ENCODE measurements around the gene UACA. TPM values are rescaled to one million over a fixed set of nuclear protein-coding genes. Genes with fewer than 3 reads are reported as not detected.
"Not testable (repeated sequence)": the region's sequence is repeated elsewhere in the genome, so short reads cannot be mapped to it uniquely, and the experiment has no call there.

Gene UACA
- total RNA-seq, 2 donors from 2014 or later, result 22.4 to 27.2 TPM

DNA sequence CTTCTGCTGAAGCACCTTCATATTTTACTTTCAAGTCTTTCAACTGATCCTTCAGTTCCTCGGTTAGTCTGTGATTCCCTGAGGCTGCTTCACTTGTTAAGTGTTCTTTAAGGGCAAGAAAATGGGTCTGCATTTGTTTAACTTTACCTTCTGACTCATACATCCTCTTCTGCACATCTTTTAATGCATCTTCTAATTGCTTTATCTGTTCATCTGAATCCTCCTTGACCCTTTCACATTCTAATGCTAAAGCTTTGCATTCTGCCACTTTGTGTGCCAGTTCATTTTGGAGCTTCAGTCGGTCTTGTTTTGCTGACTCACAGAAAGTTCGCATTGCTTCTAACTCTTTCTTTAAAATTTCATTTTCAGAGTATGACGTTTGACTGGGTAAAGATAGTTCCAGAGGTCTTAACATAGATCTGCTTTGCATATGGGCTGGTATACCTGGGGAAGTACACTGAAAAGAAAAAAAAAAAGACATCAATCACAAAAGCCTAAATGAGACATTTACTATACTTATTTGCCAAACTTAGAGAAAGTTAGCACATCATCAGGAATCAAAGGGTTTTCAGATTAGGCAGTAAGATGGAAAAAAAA, 94.3 kb downstream of the UACA start:
- WGBS, 2 donors, result 84 to 86% methylated on average over 4 of the region's 4 CpGs
- no peaks in the 10 kb centered on the region for H3K9me3 ChIP-seq
- TF ChIP-seq CTCF (IDR thresholded peaks at IDR 0.05) (no peak), POLR2A (IDR thresholded peaks at IDR 0.05) (no peak)
- H3K4me3 ChIP-seq, result no peak overlapping the region
- H3K36me3 ChIP-seq (replicated peaks in 1 of 2; ENCODE audit: insufficient read depth in 1 of 2, low read depth in 2 of 2), result peaks cover 0 to 7% of the 10 kb centered on the region in 2 donors
- no peak for ATAC-seq
- peaks cover 6% of the 10 kb centered on the region for H3K4me1 ChIP-seq
- DNase-seq, result no peak
- intact Hi-C loops (cut with DNase I), result no loop called here
- no peak overlapping the region for H3K27ac ChIP-seq
- H3K27me3 ChIP-seq, result no peaks in the 10 kb centered on the region

GRCh38 chr15:70665599-70665998, 97.8 kb downstream of the UACA start:
- H3K36me3 ChIP-seq (replicated peaks in 1 of 2; ENCODE audit: insufficient read depth in 1 of 2, low read depth in 2 of 2), result peaks cover 0 to 7% of the 10 kb centered on the region in 2 donors
- H3K27ac ChIP-seq, result no peak overlapping the region
- no peak for ATAC-seq

DNA sequence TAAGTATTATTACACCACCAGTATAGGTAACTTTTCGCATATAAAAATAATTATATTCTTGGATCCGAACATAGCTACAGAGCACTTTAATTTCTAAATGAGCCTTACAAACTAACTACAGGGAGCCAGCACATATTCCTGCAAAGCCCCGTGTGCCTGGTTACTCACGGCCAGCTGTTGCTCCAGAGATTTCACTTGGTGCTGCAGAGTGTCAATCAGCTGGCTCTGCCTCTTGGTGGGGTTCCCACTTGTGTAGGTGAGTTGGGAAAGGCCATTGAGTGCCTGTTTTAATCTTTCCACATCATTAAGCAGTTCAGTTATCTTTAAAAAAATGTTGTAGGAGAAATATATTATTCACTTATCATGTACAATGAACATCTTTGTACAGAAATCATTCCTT, 98.9 kb downstream of the UACA start:
- no peaks in the 10 kb centered on the region for H3K27me3 ChIP-seq
- 88 to 94% methylated on average over 4 of the region's 4 CpGs for WGBS, 2 donors
- no peak for ATAC-seq
- no peak overlapping the region for H3K27ac ChIP-seq
- peaks cover 0 to 7% of the 10 kb centered on the region in 2 donors for H3K36me3 ChIP-seq (replicated peaks in 1 of 2; ENCODE audit: insufficient read depth in 1 of 2, low read depth in 2 of 2)
- H3K9me3 ChIP-seq, result no peaks in the 10 kb centered on the region
- H3K4me3 ChIP-seq, result no peak overlapping the region
- DNase-seq, result no peak
- intact Hi-C loops (cut with DNase I), result no loop called here
- no peak for TF ChIP-seq CTCF (IDR thresholded peaks at IDR 0.05)
- no peak for TF ChIP-seq POLR2A (IDR thresholded peaks at IDR 0.05)
- no peaks in the 10 kb centered on the region for H3K4me1 ChIP-seq

More at GRCh38 chr15:70665599-70665998, 97.8 kb downstream of the UACA start:
- no peak overlapping the region for H3K4me3 ChIP-seq
- no peaks in the 10 kb centered on the region for H3K9me3 ChIP-seq
- WGBS, 2 donors, result 97 to 100% methylated on average over 1 of the region's 1 CpG
- peaks cover 6% of the 10 kb centered on the region for H3K4me1 ChIP-seq
- TF ChIP-seq POLR2A (IDR thresholded peaks at IDR 0.05) (no peak), CTCF (IDR thresholded peaks at IDR 0.05) (no peak)
- intact Hi-C loops (cut with DNase I), result no loop called here
- no peaks in the 10 kb centered on the region for H3K27me3 ChIP-seq
- DNase-seq, result no peak

DNA sequence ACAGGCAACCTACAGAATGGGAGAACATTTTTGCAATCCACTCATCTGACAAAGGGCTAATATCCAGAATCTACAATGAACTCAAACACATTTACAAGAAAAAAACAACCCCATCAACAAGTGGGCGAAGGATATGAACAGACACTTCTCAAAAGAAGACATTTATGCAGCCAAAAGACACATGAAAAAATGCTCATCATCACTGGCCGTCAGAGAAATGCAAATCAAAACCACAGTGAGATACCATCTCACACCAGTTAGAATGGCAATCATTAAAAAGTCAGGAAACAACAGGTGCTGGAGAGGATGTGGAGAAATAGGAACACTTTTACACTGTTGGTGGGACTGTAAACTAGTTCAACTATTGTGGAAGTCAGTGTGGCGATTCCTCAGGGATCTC, 100.3 kb downstream of the UACA start:
- H3K27ac ChIP-seq; H3K4me3 ChIP-seq; H3K27me3 ChIP-seq; DNase-seq; H3K36me3 ChIP-seq (replicated peaks in 1 of 2; ENCODE audit: insufficient read depth in 1 of 2, low read depth in 2 of 2); intact Hi-C loops (cut with DNase I); ATAC-seq; H3K9me3 ChIP-seq; H3K4me1 ChIP-seq: not testable (repeated sequence)
- WGBS, 2 donors, result 91 to 98% methylated on average over 3 of the region's 3 CpGs

- DNase-seq, result no peak
- 80 to 90% methylated on average over 3 of the region's 3 CpGs for WGBS, 2 donors
- no peaks in the 10 kb centered on the region for H3K4me1 ChIP-seq
- H3K9me3 ChIP-seq, result no peaks in the 10 kb centered on the region
- no peaks in the 10 kb centered on the region for H3K27me3 ChIP-seq
- H3K36me3 ChIP-seq (replicated peaks in 1 of 2; ENCODE audit: insufficient read depth in 1 of 2, low read depth in 2 of 2), result peaks cover 0 to 2% of the 10 kb centered on the region in 2 donors
- intact Hi-C loops (cut with DNase I), result no loop called here
- no peak for ATAC-seq
- no peak overlapping the region for H3K27ac ChIP-seq
- no peak overlapping the region for H3K4me3 ChIP-seq
- TF ChIP-seq POLR2A (IDR thresholded peaks at IDR 0.05) (no peak), CTCF (IDR thresholded peaks at IDR 0.05) (no peak)
These were observed 103.7 kb downstream of the UACA start for GRCh38 chr15:70659662-70660061.

Data from body of pancreas (tissue), 4 donors.